ENCODE measurements around the gene LMO4. TPM values are rescaled to one million over a fixed set of nuclear protein-coding genes. Genes with fewer than 3 reads are reported as not detected.

Gene LMO4
- total RNA-seq, 1 experiment from 2014 or later: 53.8 TPM

DNA sequence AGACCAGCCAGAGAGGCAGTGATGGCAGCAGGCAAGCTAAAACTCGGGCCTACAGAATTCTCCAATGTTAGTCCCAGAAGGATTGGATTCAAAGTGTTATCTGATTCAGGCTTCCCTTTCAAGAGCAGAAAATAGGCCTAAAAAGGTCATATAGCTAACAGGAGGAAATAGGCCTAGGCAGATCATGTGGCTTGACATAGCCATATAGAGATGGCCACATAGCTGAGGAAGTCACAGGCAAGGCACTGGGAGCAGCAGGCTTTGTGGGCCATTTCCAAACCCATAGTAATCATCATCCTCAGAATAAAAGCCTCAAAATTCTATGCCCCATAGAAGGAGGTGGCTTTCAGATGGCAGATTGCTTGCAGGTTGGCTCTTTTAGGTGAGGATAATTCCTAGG is 29.0 kb upstream of the LMO4 start:
- Mint-ChIP-seq H3K36me3 (ENCODE audit: insufficient read depth, unreplicated experiment) (no peaks in the 10 kb centered on the region), H3K27me3 (ENCODE audit: insufficient read depth, unreplicated experiment) (no peaks in the 10 kb centered on the region), H3K27ac (ENCODE audit: unreplicated experiment) (no peak overlapping the region), H3K4me3 (ENCODE audit: unreplicated experiment) (no peak overlapping the region), H3K4me1 (ENCODE audit: low read depth, unreplicated experiment) (no peaks in the 10 kb centered on the region), H3K9me3 (ENCODE audit: unreplicated experiment) (no peaks in the 10 kb centered on the region)
- intact Hi-C loops (cut with micrococcal nuclease; ENCODE audit: unreplicated experiment): loop anchor here (10.0 kb wide), 1 partner anchor 655 kb away; no protein-coding TSS in a partner anchor
- no TSS peak for BruUV-seq (replicated peaks)
- ChIA-PET CTCF (no interaction called here), POLR2A (no interaction called here)
- no peaks in the 10 kb centered on the region for H3K27me3 ChIP-seq (replicated peaks; ENCODE audit: control insufficient read depth, insufficient read depth, low read length)
- TF ChIP-seq CTCF (IDR thresholded peaks at IDR 0.05; ENCODE audit: insufficient read depth in 1 of 2, low read depth in 1 of 2, low read length in 1 of 2, severe bottlenecking in 1 of 2, unreplicated experiment in 1 of 2): no peak
- DNase-seq: no peak
- no peak overlapping the region for H3K4me3 ChIP-seq (ENCODE audit: low read depth, low read length)
- no peaks in the 10 kb centered on the region for H3K36me3 ChIP-seq (ENCODE audit: control insufficient read depth, insufficient read depth, low read length)
- no peaks in the 10 kb centered on the region for H3K9me3 ChIP-seq
- H3K4me1 ChIP-seq: no peaks in the 10 kb centered on the region

GRCh38 chr1:87300628-87301027 is 28.1 kb upstream of the LMO4 start:
- Histone ChIP-seq H3K27me3 (replicated peaks; ENCODE audit: control insufficient read depth, insufficient read depth, low read length) (no peaks in the 10 kb centered on the region), H3K9me3 (no peaks in the 10 kb centered on the region), H3K4me3 (ENCODE audit: low read depth, low read length) (no peak overlapping the region), H3K4me1 (no peaks in the 10 kb centered on the region), H3K36me3 (ENCODE audit: control insufficient read depth, insufficient read depth, low read length) (no peaks in the 10 kb centered on the region)
- POLR2A ChIA-PET: no interaction called here
- TF ChIP-seq CTCF (IDR thresholded peaks at IDR 0.05; ENCODE audit: insufficient read depth in 1 of 2, low read depth in 1 of 2, low read length in 1 of 2, severe bottlenecking in 1 of 2, unreplicated experiment in 1 of 2): no peak
- no peaks in the 10 kb centered on the region for H3K27me3 Mint-ChIP-seq (ENCODE audit: insufficient read depth, unreplicated experiment)
- no TSS peak for BruUV-seq (replicated peaks)
- no peaks in the 10 kb centered on the region for H3K36me3 Mint-ChIP-seq (ENCODE audit: insufficient read depth, unreplicated experiment)
- intact Hi-C loops (cut with micrococcal nuclease; ENCODE audit: unreplicated experiment): no loop called here
- CTCF ChIA-PET: no interaction called here
- no peaks in the 10 kb centered on the region for H3K9me3 Mint-ChIP-seq (ENCODE audit: unreplicated experiment)
- H3K27ac Mint-ChIP-seq (ENCODE audit: unreplicated experiment): no peak overlapping the region
- no peak overlapping the region for H3K4me3 Mint-ChIP-seq (ENCODE audit: unreplicated experiment)
- H3K4me1 Mint-ChIP-seq (ENCODE audit: low read depth, unreplicated experiment): no peaks in the 10 kb centered on the region
- no peak for DNase-seq

- intact Hi-C loops (cut with micrococcal nuclease; ENCODE audit: unreplicated experiment): no loop called here
- Histone ChIP-seq H3K4me3 (ENCODE audit: low read depth, low read length) (no peak overlapping the region), H3K4me1 (no peaks in the 10 kb centered on the region), H3K9me3 (no peaks in the 10 kb centered on the region), H3K27me3 (replicated peaks; ENCODE audit: control insufficient read depth, insufficient read depth, low read length) (no peaks in the 10 kb centered on the region), H3K36me3 (ENCODE audit: control insufficient read depth, insufficient read depth, low read length) (no peaks in the 10 kb centered on the region)
- TF ChIP-seq CTCF (IDR thresholded peaks at IDR 0.05; ENCODE audit: insufficient read depth in 1 of 2, low read depth in 1 of 2, low read length in 1 of 2, severe bottlenecking in 1 of 2, unreplicated experiment in 1 of 2): no peak
- Mint-ChIP-seq H3K27ac (ENCODE audit: unreplicated experiment) (no peak overlapping the region), H3K4me1 (ENCODE audit: low read depth, unreplicated experiment) (no peaks in the 10 kb centered on the region), H3K27me3 (ENCODE audit: insufficient read depth, unreplicated experiment) (no peaks in the 10 kb centered on the region), H3K36me3 (ENCODE audit: insufficient read depth, unreplicated experiment) (no peaks in the 10 kb centered on the region), H3K9me3 (ENCODE audit: unreplicated experiment) (no peaks in the 10 kb centered on the region), H3K4me3 (ENCODE audit: unreplicated experiment) (no peak overlapping the region)
- ChIA-PET POLR2A (no interaction called here), CTCF (no interaction called here)
- BruUV-seq (replicated peaks): no TSS peak
- DNase-seq: no peak
Measured at GRCh38 chr1:87305151-87305550, 23.5 kb upstream of the LMO4 start.
